Measurements from ENCODE around the gene LIPH. TPM values are rescaled to one million over a fixed set of nuclear protein-coding genes. Genes with fewer than 3 reads are reported as not detected.

The LIPH gene
- total and polyA plus RNA-seq, 10 of the 15 experiments (the other 5 are each of a cell fraction or from before 2014, with no cell fraction given) = 2.2 to 11.1 (median 5.4) TPM

GRCh38 chr3:185490241-185490640 is 62.1 kb downstream of the LIPH start:
- Histone ChIP-seq H3K9me3 (replicated peaks; ENCODE audit: control insufficient read depth, insufficient read depth, low read length) (no peaks in the 10 kb centered on the region), H3K27me3 (replicated peaks in 1 of 2; ENCODE audit: control insufficient read depth in 2 of 2, insufficient read depth in 2 of 2, low read length in 1 of 2) (no peaks in the 10 kb centered on the region), H3K36me3 (ENCODE audit: control insufficient read depth in 2 of 2, insufficient read depth in 2 of 2, low read length in 1 of 2) (peaks cover 12 to 15% of the 10 kb centered on the region in 2 experiments; a peak in 3 of 4 replicates), H3K9ac (ENCODE audit: control insufficient read depth, insufficient read depth, low read length) (no peak overlapping the region), H2AFZ (ENCODE audit: control insufficient read depth, low read depth, low read length) (no peak overlapping the region), H3K79me2 (ENCODE audit: control insufficient read depth, insufficient read depth, low read length) (no peaks in the 10 kb centered on the region), H3K27ac (ENCODE audit: control insufficient read depth, insufficient read depth) (no peak overlapping the region), H3K4me3 (no peak overlapping the region), H3K4me2 (ENCODE audit: control insufficient read depth, insufficient read depth) (no peak overlapping the region), H3K4me1 (ENCODE audit: control insufficient read depth, insufficient read depth, low read length) (no peaks in the 10 kb centered on the region), H4K20me1 (ENCODE audit: control insufficient read depth, insufficient read depth) (no peaks in the 10 kb centered on the region)
- POLR2A ChIA-PET = no interaction called here
- TF ChIP-seq CTCF (IDR thresholded peaks at IDR 0.05 in 2 of 3, conservative IDR thresholded peaks at IDR 0.05 in 1 of 3; ENCODE audit: control insufficient read depth in 2 of 3, extremely low read depth in 1 of 3, insufficient read depth in 1 of 3, low read depth in 3 of 3, low read length in 3 of 3) (no peak), POLR2A (IDR thresholded peaks at IDR 0.05; ENCODE audit: low read depth, low read length) (peak; percentile 40; the same call in 1 of the 2 replicates), PRDM15 (CRISPR knock-in tag; IDR thresholded peaks at IDR 0.05) (no peak), RELB (IDR thresholded peaks at IDR 0.05; ENCODE audit: low read depth) (no peak), RUNX3 (IDR thresholded peaks at IDR 0.05; ENCODE audit: low read length) (no peak), SREBF2 (IDR thresholded peaks at IDR 0.05; ENCODE audit: low read length) (no peak), SPI1 (IDR thresholded peaks at IDR 0.05; ENCODE audit: borderline replicate concordance, insufficient read depth, low read depth, low read length) (no peak), E2F8 (IDR thresholded peaks at IDR 0.05; ENCODE audit: low read depth, partially characterized antibody) (no peak), CHD1 (IDR thresholded peaks at IDR 0.05; ENCODE audit: low read depth, low read length) (no peak)
- RAD21 ChIA-PET (ENCODE audit: unreplicated experiment) = no interaction called here
- DNase-seq (ENCODE audit: low read depth, low spot score) = no peak
- 98% methylated on average over 4 of the region's 4 CpGs for WGBS (ENCODE audit: insufficient coverage, insufficient replicate concordance, low lambda C conversion rate, missing lambda C conversion rate)
- no TSS peak for BruUV-seq (replicated peaks)
- in situ Hi-C loops (cut with MboI) (no loop called here), intact Hi-C loops (cut with micrococcal nuclease; ENCODE audit: unreplicated experiment) (no loop called here)
- no peak for FAIRE-seq
- CTCF ChIA-PET = interaction anchor here (1.3 kb wide), 1 partner anchor 69 kb away, joined by 3 read pairs; no protein-coding TSS in a partner anchor
- SMC1A ChIA-PET (ENCODE audit: uncharacterized antibody, unreplicated experiment) = interaction anchor here (1.2 kb wide), 1 partner anchor 19 kb away, joined by 3 read pairs; no protein-coding TSS in a partner anchor
- no peak for ATAC-seq

Measured in GM12878 (cell line).